Measurements from ENCODE around the gene RASL10B.

RASL10B gene

DNA sequence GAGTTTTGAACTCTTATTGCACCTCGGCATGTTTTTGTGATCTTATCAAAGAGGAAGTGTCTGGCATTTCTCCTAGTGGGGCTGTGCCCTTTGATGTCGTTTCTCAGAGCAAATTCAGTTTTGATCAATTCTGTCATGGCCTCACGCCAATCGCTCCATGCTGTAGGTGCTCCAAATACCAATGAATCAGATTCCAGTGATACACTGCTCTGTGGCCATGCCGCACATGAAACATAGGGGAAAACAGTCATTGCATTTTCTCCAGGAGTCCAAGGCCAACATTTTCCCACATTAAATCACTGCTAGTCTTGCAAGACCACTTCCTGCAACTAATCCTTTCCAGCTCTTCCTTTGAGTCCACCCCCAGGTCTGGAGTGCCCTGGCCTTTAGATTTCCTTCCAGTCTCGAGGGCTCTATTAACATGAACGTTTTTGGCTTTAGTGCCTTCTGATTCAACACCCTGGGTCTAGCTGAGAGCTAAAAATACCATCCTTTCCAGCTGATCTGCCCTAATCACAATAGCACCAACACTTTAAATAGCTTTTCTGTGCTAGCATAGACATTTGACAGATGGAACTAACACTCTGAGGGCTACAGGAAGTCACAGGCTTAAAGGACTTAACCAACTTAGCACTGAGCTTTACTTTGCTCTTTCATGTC lies 18.2 kb upstream of the RASL10B start:
- Histone ChIP-seq H3K36me3 (replicated peaks; ENCODE audit: low read depth, low read length) (peaks cover 8% of the 10 kb centered on the region), H2AFZ (ENCODE audit: low read depth, low read length) (no peak overlapping the region), H3K4me3 (ENCODE audit: low read length) (no peak overlapping the region), H4K20me1 (ENCODE audit: insufficient read depth, low read length) (peaks cover 4% of the 10 kb centered on the region; the same call in 1 of the 2 replicates), H3K79me2 (ENCODE audit: low read length) (no peaks in the 10 kb centered on the region), H3K4me1 (ENCODE audit: low read length) (peaks cover 6% of the 10 kb centered on the region; the same call in 1 of the 2 replicates), H3K9me3 (ENCODE audit: insufficient read depth, low read length) (no peaks in the 10 kb centered on the region), H3K9ac (ENCODE audit: low read length) (no peak overlapping the region), H3K27ac (ENCODE audit: low read length) (no peak overlapping the region), H3K27me3 (ENCODE audit: low read depth, low read length) (no peaks in the 10 kb centered on the region), H3K4me2 (ENCODE audit: low read length) (no peak overlapping the region)
- TF ChIP-seq EZH2phosphoT487 (IDR thresholded peaks at IDR 0.05; ENCODE audit: low read depth): no peak
- TF ChIP-seq, protein P1, sequence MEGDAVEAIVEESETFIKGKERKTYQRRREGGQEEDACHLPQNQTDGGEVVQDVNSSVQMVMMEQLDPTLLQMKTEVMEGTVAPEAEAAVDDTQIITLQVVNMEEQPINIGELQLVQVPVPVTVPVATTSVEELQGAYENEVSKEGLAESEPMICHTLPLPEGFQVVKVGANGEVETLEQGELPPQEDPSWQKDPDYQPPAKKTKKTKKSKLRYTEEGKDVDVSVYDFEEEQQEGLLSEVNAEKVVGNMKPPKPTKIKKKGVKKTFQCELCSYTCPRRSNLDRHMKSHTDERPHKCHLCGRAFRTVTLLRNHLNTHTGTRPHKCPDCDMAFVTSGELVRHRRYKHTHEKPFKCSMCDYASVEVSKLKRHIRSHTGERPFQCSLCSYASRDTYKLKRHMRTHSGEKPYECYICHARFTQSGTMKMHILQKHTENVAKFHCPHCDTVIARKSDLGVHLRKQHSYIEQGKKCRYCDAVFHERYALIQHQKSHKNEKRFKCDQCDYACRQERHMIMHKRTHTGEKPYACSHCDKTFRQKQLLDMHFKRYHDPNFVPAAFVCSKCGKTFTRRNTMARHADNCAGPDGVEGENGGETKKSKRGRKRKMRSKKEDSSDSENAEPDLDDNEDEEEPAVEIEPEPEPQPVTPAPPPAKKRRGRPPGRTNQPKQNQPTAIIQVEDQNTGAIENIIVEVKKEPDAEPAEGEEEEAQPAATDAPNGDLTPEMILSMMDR (IDR thresholded peaks at IDR 0.05; ENCODE audit: low read depth, low read length): no peak

DNA sequence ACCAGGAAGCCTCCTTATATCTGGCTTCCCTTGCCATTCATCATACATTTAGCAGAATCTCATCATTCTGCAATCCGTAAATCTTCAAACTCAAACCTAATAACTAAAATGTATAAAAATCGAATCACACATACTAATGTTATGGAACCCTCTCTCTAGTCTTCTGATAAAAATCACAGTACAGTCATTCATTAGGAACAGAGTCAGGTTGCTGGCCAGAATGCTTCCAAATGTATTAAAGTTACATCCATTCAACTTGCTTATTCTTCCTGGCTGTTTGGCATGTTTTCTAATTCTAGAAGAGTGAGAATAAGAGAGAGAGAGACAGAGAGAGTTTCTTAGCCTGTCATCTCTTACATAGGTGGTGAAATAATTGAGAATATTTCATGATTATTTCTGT lies 16.5 kb upstream of the RASL10B start:
- no peak overlapping the region for H3K4me3 ChIP-seq (ENCODE audit: low read length)
- no peaks in the 10 kb centered on the region for H3K27me3 ChIP-seq (ENCODE audit: low read depth, low read length)
- H3K9ac ChIP-seq (ENCODE audit: low read length): no peak overlapping the region
- H4K20me1 ChIP-seq (ENCODE audit: insufficient read depth, low read length): peaks cover 4% of the 10 kb centered on the region; the same call in 1 of the 2 replicates
- no peaks in the 10 kb centered on the region for H3K79me2 ChIP-seq (ENCODE audit: low read length)
- H3K36me3 ChIP-seq (replicated peaks; ENCODE audit: low read depth, low read length): peaks cover 11% of the 10 kb centered on the region
- no peaks in the 10 kb centered on the region for H3K4me1 ChIP-seq (ENCODE audit: low read length)
- no peak overlapping the region for H3K27ac ChIP-seq (ENCODE audit: low read length)
- TF ChIP-seq, protein P1 (IDR thresholded peaks at IDR 0.05; ENCODE audit: low read depth, low read length): no peak
- no peak overlapping the region for H3K4me2 ChIP-seq (ENCODE audit: low read length)
- H2AFZ ChIP-seq (ENCODE audit: low read depth, low read length): no peak overlapping the region
- H3K9me3 ChIP-seq (ENCODE audit: insufficient read depth, low read length): no peaks in the 10 kb centered on the region

DNA sequence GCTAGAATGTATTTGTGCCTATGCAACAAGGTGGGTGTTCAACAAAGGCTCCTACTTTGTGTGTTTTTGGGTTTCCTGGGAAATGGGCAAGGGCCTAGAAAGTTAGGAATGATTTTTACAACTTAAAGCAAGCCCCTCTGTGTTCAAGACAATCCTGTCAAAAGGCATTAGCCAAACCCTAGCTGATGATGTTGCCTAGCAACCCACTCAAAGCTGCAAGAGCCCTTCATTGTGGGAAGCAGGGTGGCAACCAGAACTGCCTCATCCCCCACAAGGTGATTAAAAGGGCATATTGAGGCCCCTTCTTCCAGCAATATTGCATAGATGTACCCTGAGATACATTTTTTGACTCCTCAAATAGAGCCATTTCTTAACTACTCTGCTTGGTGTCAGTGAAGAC lies 16.0 kb upstream of the RASL10B start:
- no peak overlapping the region for H2AFZ ChIP-seq (ENCODE audit: low read depth, low read length)

DNA sequence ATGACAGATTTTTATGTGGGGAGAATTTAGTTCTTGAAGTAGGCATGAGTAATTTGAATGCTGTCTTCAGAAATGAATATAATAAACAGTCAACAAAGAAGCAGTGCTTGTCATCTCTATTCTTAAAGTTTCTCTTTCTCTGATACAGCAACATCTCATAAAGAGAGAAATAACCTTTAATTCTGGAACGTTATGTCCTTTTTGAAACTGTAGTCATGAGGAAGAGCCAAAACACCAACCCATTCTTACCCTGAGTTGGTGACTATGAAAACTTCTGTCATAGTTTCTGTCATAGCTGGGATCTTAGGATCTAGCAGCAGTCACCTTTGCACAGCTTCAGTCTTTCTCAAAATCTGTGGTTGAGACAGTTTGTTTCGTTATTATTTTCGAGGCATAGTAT lies 15.3 kb upstream of the RASL10B start:
- Histone ChIP-seq H2AFZ (ENCODE audit: low read depth, low read length) (no peak overlapping the region), H3K4me2 (ENCODE audit: low read length) (no peak overlapping the region), H4K20me1 (ENCODE audit: insufficient read depth, low read length) (peaks cover 4% of the 10 kb centered on the region; the same call in 1 of the 2 replicates), H3K9ac (ENCODE audit: low read length) (no peak overlapping the region), H3K4me1 (ENCODE audit: low read length) (no peaks in the 10 kb centered on the region), H3K79me2 (ENCODE audit: low read length) (no peaks in the 10 kb centered on the region), H3K9me3 (ENCODE audit: insufficient read depth, low read length) (no peaks in the 10 kb centered on the region), H3K36me3 (replicated peaks; ENCODE audit: low read depth, low read length) (peaks cover 7% of the 10 kb centered on the region), H3K4me3 (ENCODE audit: low read length) (no peak overlapping the region), H3K27me3 (ENCODE audit: low read depth, low read length) (no peaks in the 10 kb centered on the region), H3K27ac (ENCODE audit: low read length) (no peak overlapping the region)
- TF ChIP-seq EZH2phosphoT487 (IDR thresholded peaks at IDR 0.05; ENCODE audit: low read depth): no peak
- TF ChIP-seq, protein P1 (IDR thresholded peaks at IDR 0.05; ENCODE audit: low read depth, low read length): no peak

More for the DNA sequence above, 16.0 kb upstream of the RASL10B start:
- no peaks in the 10 kb centered on the region for H3K27me3 ChIP-seq (ENCODE audit: low read depth, low read length)
- H3K9me3 ChIP-seq (ENCODE audit: insufficient read depth, low read length): no peaks in the 10 kb centered on the region
- TF ChIP-seq, protein P1 (IDR thresholded peaks at IDR 0.05; ENCODE audit: low read depth, low read length): no peak
- no peak for TF ChIP-seq EZH2phosphoT487 (IDR thresholded peaks at IDR 0.05; ENCODE audit: low read depth)
- H3K27ac ChIP-seq (ENCODE audit: low read length): no peak overlapping the region
- H3K9ac ChIP-seq (ENCODE audit: low read length): no peak overlapping the region
- H3K4me1 ChIP-seq (ENCODE audit: low read length): no peaks in the 10 kb centered on the region
- H4K20me1 ChIP-seq (ENCODE audit: insufficient read depth, low read length): peaks cover 4% of the 10 kb centered on the region; the same call in 1 of the 2 replicates
- H3K4me3 ChIP-seq (ENCODE audit: low read length): no peak overlapping the region
- no peak overlapping the region for H3K4me2 ChIP-seq (ENCODE audit: low read length)
- H3K36me3 ChIP-seq (replicated peaks; ENCODE audit: low read depth, low read length): peaks cover 10% of the 10 kb centered on the region
- H3K79me2 ChIP-seq (ENCODE audit: low read length): no peaks in the 10 kb centered on the region

Measured in OCI-LY3 (cell line).